ENCODE measurements around the gene NEUROG1. TPM values are rescaled to one million over a fixed set of nuclear protein-coding genes. Genes with fewer than 3 reads are reported as not detected.

Gene NEUROG1
- total RNA-seq = not detected

DNA sequence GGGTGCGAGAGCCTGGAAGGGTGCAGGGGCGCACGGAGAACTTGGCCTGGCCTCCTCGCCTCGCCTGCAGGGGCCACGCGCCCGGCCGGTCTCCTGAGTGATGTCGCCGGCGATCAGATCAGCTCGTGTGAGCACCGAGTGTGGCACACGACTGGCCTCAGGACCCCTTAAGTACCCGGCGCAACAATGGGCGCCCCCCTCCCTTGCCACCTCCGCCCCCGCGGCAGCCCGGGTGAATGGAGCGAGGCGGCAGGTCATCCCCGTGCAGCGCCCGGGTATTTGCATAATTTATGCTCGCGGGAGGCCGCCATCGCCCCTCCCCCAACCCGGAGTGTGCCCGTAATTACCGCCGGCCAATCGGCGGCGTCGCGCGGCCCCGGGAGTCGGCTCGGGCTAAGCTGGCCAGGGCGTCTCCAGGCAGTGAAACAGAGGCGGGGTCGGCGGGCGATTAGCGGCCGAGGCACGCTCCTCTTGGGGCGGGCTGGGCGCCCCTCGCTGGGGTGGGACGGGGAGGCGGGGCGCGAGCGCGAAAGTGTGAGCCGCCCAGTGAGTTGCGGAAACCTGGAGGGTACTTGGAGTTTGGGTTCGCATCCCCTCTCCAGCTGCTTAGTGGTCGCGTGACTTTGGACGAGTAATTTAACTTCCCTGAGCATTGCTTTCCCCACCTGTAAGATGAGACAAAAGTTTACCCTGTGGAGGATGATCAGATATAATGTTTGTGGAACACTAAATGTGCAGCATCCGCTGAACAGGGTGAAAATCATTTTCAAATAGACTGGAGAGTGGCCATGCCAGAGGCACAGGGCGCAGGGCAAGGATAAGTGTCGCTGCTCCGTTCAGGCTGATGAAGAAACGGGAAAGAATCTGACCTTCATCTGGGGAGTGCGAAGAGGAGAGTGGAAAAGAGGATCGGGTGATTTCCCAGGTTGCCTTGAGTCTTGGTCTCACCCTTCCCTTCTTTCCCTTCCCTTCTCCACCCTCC is at the start of gene NEUROG1:
Gene NEUROG1 (minus strand): TSS at position 145 of the 982 bp plus-strand sequence. CDS start 274 bp downstream, outside the sequence.

GRCh38 chr5:135578685-135579341 is 43.0 kb upstream of the NEUROG1 start, which contains the start of gene CXCL14:
Gene CXCL14, minus strand, starts transcription at chr5:135578991. Its CDS starts 213 bp downstream, at chr5:135578778.

Other genes starting within 250 kb of the NEUROG1 start
- 100 to 1,000 TPM; 119 to 181 TPM for gene MACROH2A1, start 136.7 kb downstream of the NEUROG1 start, total RNA-seq
- not detected for gene DCANP1, start 88.6 kb downstream of the NEUROG1 start, total RNA-seq
- gene TIFAB, start 83.6 kb downstream of the NEUROG1 start, total RNA-seq = not detected
- gene CXCL14, start 43.0 kb upstream of the NEUROG1 start, total RNA-seq = not detected

All from melanocyte of skin (primary cell).